MCF 10A (cell line): ENCODE measurements around the gene ANKRD6. TPM values are rescaled to one million over a fixed set of nuclear protein-coding genes. Genes with fewer than 3 reads are reported as not detected.

Experiments used
- BruUV-seq: library from RNA; stranded (reverse); fragments of 400-500 nt; replicated peaks from 2 replicates; lab custom pipeline; 2021; lab: Mats Ljungman, UMichigan
- CTCF ChIA-PET: fragments of 300-600 bp; sonication (Branson Sonifier 250); formaldehyde crosslinking; extraction: SDS; loops from one replicate; lab custom pipeline; 2021; ENCODE audit warnings: antibody characterized with exemption, inconsistent platforms; lab: Yijun Ruan, JAX
- POLR2A ChIA-PET: fragments of 300-600, 350-650 bp; sonication (Branson Sonifier 250); formaldehyde crosslinking; extraction: SDS; loops from one replicate; lab custom pipeline; 2020; ENCODE audit warnings: antibody characterized with exemption, inconsistent platforms; lab: Yijun Ruan, JAX
- DNase-seq: peaks from one replicate; pipeline ENCODE4 v3.0.0-alpha.2; 2018; ENCODE audit not compliant: unreplicated experiment
- H3K27ac Mint-ChIP-seq: one replicate; pipeline ENCODE4 v1.8.0; 2022; ENCODE audit warnings: mild to moderate bottlenecking, low read depth, mixed read lengths; ENCODE audit not compliant: unreplicated experiment
- H3K27me3 Mint-ChIP-seq: one replicate; pipeline ENCODE4 v1.8.0; 2022; ENCODE audit warnings: mixed read lengths; ENCODE audit not compliant: insufficient read depth, unreplicated experiment
- H3K36me3 Mint-ChIP-seq: one replicate; pipeline ENCODE4 v1.8.0; 2022; ENCODE audit warnings: mild to moderate bottlenecking, moderate library complexity, mixed read lengths; ENCODE audit not compliant: insufficient read depth, unreplicated experiment
- H3K4me1 Mint-ChIP-seq: one replicate; pipeline ENCODE4 v1.8.0; 2022; ENCODE audit warnings: mixed read lengths; ENCODE audit not compliant: insufficient read depth, unreplicated experiment
- H3K4me3 Mint-ChIP-seq: one replicate; pipeline ENCODE4 v1.8.0; 2022; ENCODE audit warnings: mild to moderate bottlenecking, moderate library complexity, mixed read lengths; ENCODE audit not compliant: unreplicated experiment
- H3K9me3 Mint-ChIP-seq: one replicate; pipeline ENCODE4 v1.8.0; 2022; ENCODE audit warnings: mixed read lengths; ENCODE audit not compliant: unreplicated experiment
- CTCF ChIP-seq: fragments of 200-600 bp; IDR thresholded peaks from one replicate; pipeline ENCODE4 v1.8.0; 2022; ENCODE audit warnings: antibody characterized with exemption, mild to moderate bottlenecking; ENCODE audit not compliant: unreplicated experiment
- intact Hi-C: fragments of 100-400 bp; cut with micrococcal nuclease; formaldehyde crosslinking; loops from 2 replicates; pipeline ENCODE4 v1.14.1; 2022
- total RNA-seq: library from RNA; stranded (reverse); gene quantifications from 2 replicates; pipeline ENCODE4 v1.2.3, GENCODE V29; 2022

The ANKRD6 gene
- total RNA-seq, 1 experiment from 2014 or later: 2.1 TPM

- CTCF ChIA-PET: interaction anchor here (0.5 to 2.5 kb wide), 4 partner anchors 11 to 175 kb away, joined by 3 to 12 read pairs (median 4); no protein-coding TSS in a partner anchor
- Mint-ChIP-seq H3K27ac (no peak overlapping the region), H3K4me3 (no peak overlapping the region), H3K27me3 (peaks cover 12% of the 10 kb centered on the region), H3K4me1 (no peaks in the 10 kb centered on the region), H3K9me3 (no peaks in the 10 kb centered on the region), H3K36me3 (no peaks in the 10 kb centered on the region)
- intact Hi-C loops: no loop called here
- no peak for DNase-seq
- no TSS peak for BruUV-seq
- TF ChIP-seq CTCF: no peak
- POLR2A ChIA-PET: interaction anchor here (0.7 kb wide), 1 partner anchor 12 kb away, joined by 3 read pairs; no protein-coding TSS in a partner anchor
Observed at GRCh38 chr6:89440200-89440599, 7.2 kb downstream of the ANKRD6 start.

GRCh38 chr6:89443658-89444057 lies 10.7 kb downstream of the ANKRD6 start:
- H3K9me3 Mint-ChIP-seq: no peaks in the 10 kb centered on the region
- no peak for DNase-seq
- H3K27ac Mint-ChIP-seq: no peak overlapping the region
- H3K4me3 Mint-ChIP-seq: no peak overlapping the region
- intact Hi-C loops: no loop called here
- H3K4me1 Mint-ChIP-seq: no peaks in the 10 kb centered on the region
- no peaks in the 10 kb centered on the region for H3K36me3 Mint-ChIP-seq
- BruUV-seq: no TSS peak
- TF ChIP-seq CTCF: no peak
- ChIA-PET CTCF (interaction anchor here (0.6 to 1.3 kb wide), 4 partner anchors 11 to 377 kb away, joined by 3 to 5 read pairs (median 4); no protein-coding TSS in a partner anchor), POLR2A (no interaction called here)
- peaks cover 12% of the 10 kb centered on the region for H3K27me3 Mint-ChIP-seq

GRCh38 chr6:89449193-89449592 lies 16.2 kb downstream of the ANKRD6 start:
- no TSS peak for BruUV-seq
- no peak for DNase-seq
- H3K27me3 Mint-ChIP-seq: no peaks in the 10 kb centered on the region

GRCh38 chr6:89452281-89452680 lies 19.3 kb downstream of the ANKRD6 start:
- no peak for DNase-seq
- Mint-ChIP-seq H3K27me3 (no peaks in the 10 kb centered on the region), H3K27ac (no peak overlapping the region), H3K4me1 (no peaks in the 10 kb centered on the region), H3K9me3 (no peaks in the 10 kb centered on the region), H3K36me3 (no peaks in the 10 kb centered on the region), H3K4me3 (no peak overlapping the region)
- intact Hi-C loops: no loop called here
- BruUV-seq: no TSS peak
- no peak for TF ChIP-seq CTCF
- CTCF ChIA-PET: interaction anchor here (0.9 to 1.0 kb wide), 2 partner anchors 15 to 22 kb away, joined by 3 to 4 read pairs; no protein-coding TSS in a partner anchor
- POLR2A ChIA-PET: interaction anchor here (0.7 kb wide), 1 partner anchor 12 kb away, joined by 3 read pairs; no protein-coding TSS in a partner anchor

More at GRCh38 chr6:89449193-89449592, 16.2 kb downstream of the ANKRD6 start:
- H3K9me3 Mint-ChIP-seq: no peaks in the 10 kb centered on the region
- ChIA-PET CTCF (interaction anchor here (0.7 kb wide), 1 partner anchor 160 kb away, joined by 3 read pairs; no protein-coding TSS in a partner anchor), POLR2A (no interaction called here)
- intact Hi-C loops: no loop called here
- no peaks in the 10 kb centered on the region for H3K36me3 Mint-ChIP-seq
- no peak overlapping the region for H3K27ac Mint-ChIP-seq
- TF ChIP-seq CTCF: no peak
- H3K4me3 Mint-ChIP-seq: no peak overlapping the region
- H3K4me1 Mint-ChIP-seq: no peaks in the 10 kb centered on the region
